GM04503 (cell line): Measurements from ENCODE around the gene SCAMP5.

Experiments
- DNase-seq: peaks from one replicate; pipeline ENCODE4 v3.0.0-alpha.2; 2012; ENCODE audit warnings: low read depth

SCAMP5 gene

GRCh38 chr15:75023181-75023871 lies 28.0 kb downstream of the SCAMP5 start, which contains the start of gene PPCDC:
PPCDC (plus strand) TSS chr15:75023590; CDS start chr15:75028319, 4,729 bp downstream.
- peak; percentile 61 for DNase-seq

GRCh38 chr15:75023872-75024636 lies 28.7 kb downstream of the SCAMP5 start:
- DNase-seq: peak; percentile 7

- DNase-seq: no peak
Observed at GRCh38 chr15:75025107-75025506, 29.7 kb downstream of the SCAMP5 start.

GRCh38 chr15:75025548-75026260 lies 30.3 kb downstream of the SCAMP5 start:
- no peak for DNase-seq

DNA sequence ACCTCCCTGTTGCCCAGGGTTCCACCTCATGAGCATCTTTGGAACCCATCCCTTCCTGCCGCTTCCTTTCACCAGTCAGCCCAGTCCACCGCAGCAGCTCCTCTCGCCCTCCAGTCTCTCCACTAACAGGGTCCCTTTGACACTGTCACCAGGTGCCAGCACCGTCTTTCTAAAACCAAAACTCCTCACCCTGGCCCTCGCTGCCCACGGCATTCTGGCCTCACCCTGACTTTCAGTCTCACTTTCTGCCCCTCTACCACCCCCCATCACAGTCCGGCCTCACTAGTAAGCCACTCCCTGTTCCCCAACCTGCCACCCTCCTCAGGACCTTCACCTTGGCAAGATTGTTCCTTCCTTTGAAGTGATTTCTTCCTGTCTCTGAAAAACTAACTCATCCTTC lies 32.2 kb downstream of the SCAMP5 start:
- DNase-seq: no peak

DNA sequence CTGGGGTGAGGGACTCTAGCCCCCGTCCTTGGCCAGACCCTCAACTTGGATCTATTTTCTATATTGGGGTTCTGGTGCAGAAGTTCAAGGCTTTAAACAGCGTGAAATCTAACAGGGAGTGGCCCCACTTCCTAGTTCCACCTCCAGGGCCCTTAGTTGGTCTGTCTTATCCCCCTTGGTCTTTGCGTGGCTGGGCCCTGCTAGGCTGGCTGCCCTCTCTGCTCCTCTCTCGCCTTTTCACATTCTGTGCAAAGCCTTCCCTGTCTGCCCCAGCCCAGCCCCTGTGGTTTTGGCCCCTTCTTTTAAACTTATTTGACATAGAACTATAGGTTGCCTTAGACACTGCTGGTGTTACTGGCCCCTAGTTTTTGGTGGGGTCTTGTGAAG lies 33.6 kb downstream of the SCAMP5 start:
- no peak for DNase-seq

- DNase-seq: peak; percentile 63
Observed at GRCh38 chr15:75029378-75030022, 34.1 kb downstream of the SCAMP5 start.

DNA sequence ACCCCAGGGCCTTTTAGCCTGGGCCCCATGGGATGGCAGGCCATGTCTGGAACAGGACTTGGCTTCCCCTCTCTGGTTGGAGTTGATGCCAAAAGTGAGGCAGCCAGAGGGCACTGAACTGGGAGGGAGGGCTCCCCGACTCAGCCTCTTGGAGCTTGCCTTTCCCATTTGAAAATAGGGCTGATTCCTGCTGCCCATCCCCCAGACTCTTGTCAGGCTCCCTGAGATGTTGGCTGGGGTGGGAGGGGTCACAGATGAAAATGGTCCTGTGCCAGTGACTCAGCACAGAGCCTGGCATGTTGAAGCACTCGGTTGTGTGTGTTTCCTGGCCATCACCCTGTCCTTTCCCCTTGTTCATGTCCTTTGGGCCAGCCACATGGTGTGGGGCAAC lies 34.7 kb downstream of the SCAMP5 start:
- peak; percentile 8 for DNase-seq

GRCh38 chr15:75030424-75030823 lies 35.1 kb downstream of the SCAMP5 start:
- DNase-seq: no peak

DNA sequence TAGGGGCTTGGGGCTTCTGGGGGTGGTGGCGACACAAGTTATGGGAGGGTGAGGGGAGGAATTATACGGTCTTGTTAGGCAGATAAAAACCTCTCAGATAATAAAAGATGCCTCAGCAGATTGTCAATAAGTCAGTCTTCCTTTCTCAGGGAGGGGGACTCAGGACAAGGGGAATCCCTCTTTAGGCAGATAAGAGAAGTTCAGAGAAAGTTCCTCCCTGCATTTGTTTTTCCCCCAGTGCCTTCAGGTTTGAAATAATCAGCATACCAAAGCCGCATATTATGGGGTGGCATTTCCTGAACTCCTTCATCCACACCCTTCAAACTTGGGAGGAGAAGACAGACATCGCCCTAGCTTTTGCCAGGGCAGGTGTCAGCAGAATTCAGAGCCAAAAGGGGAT lies 36.5 kb downstream of the SCAMP5 start:
- no peak for DNase-seq

- no peak for DNase-seq
Observed at GRCh38 chr15:75032395-75032794, 37.0 kb downstream of the SCAMP5 start.

- DNase-seq: no peak
Observed at GRCh38 chr15:75033809-75034208, 38.4 kb downstream of the SCAMP5 start.

GRCh38 chr15:75034615-75035014 lies 39.3 kb downstream of the SCAMP5 start:
- no peak for DNase-seq

DNA sequence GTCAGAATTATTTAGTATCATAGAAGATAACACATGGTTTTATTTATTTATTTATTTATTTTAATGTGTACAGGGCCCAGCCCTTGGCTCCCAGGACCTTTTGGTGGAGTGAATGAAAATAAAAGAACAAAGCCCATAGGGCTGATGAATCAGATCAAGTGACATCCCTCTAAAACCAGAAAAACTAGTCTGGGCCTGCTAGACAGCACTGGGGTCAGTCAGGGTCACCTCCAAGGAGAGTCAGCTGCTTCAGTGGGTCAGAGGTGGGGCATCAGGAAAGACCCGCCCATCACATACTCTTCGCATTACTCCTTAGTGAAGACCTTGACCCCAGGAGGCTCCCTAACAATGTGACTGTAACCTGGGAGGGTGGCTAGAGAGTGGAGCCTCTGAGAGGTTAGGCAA lies 40.9 kb downstream of the SCAMP5 start:
- DNase-seq: no peak

- no peak for DNase-seq
Observed at GRCh38 chr15:75037685-75038084, 42.3 kb downstream of the SCAMP5 start.

DNA sequence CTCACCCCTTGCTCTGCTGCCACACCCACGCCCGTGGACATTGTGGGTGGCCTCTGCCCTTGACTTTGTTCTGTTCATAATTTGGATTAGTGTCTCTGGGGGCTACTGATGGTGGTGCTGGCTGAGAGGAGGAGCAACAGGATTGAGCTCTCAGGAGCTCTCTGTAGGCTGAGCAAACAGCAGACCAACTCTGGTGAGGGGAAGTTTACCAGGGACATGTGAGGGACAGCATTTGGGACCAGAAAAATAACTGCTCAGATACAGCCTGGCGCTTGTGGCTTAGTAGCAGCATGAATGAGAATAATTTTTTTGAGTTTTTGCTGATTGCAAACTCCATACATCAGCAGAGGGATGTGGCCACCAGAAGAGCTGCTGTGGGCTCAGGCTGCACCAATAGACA lies 42.9 kb downstream of the SCAMP5 start:
- DNase-seq: no peak

GRCh38 chr15:75042730-75043508 lies 47.6 kb downstream of the SCAMP5 start:
- DNase-seq: no peak

DNA sequence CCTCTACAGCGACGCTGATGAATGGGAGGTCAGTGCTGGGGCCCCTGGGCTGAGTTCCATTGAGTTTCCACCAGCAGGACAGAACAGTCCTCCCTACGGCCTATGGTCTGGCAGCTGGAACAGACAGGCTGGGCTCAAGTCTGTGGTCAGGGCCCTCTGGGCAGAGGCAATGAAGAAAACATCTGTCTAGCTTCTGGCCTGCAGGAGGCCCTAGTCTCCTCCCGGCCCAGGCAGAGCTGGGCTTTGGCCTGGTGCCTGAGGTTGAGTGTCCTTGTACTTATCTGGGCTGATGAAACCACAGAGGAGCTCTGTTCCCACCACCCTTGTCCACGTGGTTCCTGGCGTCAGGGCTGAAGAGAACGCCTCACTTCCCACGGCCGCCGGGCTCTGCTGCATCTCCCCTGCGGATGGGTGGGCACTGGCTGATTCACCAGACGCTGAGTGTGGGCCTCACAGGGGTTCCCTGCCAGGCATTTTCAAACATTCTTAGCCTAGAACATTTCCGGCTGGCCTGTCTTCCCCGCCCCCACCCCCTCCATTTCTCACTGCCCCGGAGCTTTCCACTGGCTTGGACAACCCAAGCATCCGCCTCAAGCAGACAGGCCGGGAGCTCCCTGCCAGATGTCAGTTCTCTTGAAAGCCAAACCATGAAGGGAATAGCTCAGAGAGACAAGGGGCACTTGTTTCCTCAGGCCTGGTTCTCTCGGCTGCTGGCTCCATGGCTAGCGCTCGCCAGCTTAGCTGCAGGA lies 48.3 kb downstream of the SCAMP5 start:
- peak; percentile 98 for DNase-seq

GRCh38 chr15:75044258-75044878 lies 49.0 kb downstream of the SCAMP5 start:
- no peak for DNase-seq

DNA sequence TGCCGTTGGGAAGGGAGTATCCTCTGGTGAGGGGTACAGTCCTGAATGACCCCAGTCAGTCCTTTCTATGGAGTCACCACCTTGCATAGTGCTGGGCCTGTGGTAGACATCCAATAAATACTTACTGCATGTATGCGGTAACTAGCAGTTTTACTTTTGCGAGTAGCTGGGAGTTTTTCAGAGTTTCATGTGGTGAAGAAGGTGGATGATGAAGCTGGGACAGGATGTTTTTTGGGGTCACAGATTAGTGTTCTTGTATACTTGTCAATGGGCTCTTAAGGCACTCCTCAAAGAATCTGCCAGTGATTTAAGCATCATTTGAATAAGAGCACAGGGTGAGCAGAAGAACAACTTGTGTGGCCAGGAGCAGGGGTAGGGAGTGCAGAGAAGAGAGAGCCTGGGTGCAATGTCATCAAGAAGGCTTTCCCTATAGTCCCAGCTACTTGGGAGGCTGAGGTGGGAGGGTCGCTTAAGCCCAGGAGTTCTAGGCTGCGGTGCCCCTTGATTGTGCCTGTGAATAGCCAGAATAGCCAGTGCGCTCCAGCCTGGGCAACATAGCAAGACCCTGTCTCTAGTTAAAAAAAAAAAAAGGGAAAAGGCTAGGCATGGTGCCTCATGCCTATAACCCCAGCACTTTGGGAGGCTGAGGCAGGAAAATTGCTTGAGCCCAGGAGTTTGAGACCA lies 50.1 kb downstream of the SCAMP5 start:
- no peak for DNase-seq
